Keratinocyte (primary cell): ENCODE results near the gene SMIM28. TPM values are rescaled to one million over a fixed set of nuclear protein-coding genes. Genes with fewer than 3 reads are reported as not detected.

Experiments
- DNase-seq: peaks from one replicate; pipeline ENCODE4 v3.0.0-alpha.2; 2011; ENCODE audit warnings: low read depth, missing footprints, low spot score
- FAIRE-seq: peaks from 2 replicates; lab custom pipeline; 2011; peaks lifted over from hg19 to GRCh38; lab: Jason Lieb, UNC
- H2AFZ ChIP-seq: 2 replicates; pipeline ENCODE4 v1.6.0; 2012; ENCODE audit warnings: low read length, control low read depth, inconsistent platforms; ENCODE audit not compliant: control insufficient read depth
- H3K27ac ChIP-seq: 2 replicates; pipeline ENCODE4 v1.5.1; 2011; ENCODE audit warnings: low read length; ENCODE audit not compliant: control insufficient read depth, insufficient read depth
- H3K27me3 ChIP-seq: 3 replicates; pipeline ENCODE4 v1.6.0; 2011; ENCODE audit warnings: low read length; ENCODE audit not compliant: control insufficient read depth, insufficient read depth; ENCODE audit errors: extremely low read depth
- H3K36me3 ChIP-seq, 2 experiments: 2 replicates in 1 of 2; 3 replicates in 1 of 2; pipeline ENCODE4 v1.5.1; 2011; ENCODE audit warnings: low read length in 2 of 2, mild to moderate bottlenecking in 1 of 2; ENCODE audit not compliant: control insufficient read depth in 2 of 2, insufficient read depth in 2 of 2; ENCODE audit errors: extremely low read depth in 1 of 2
- H3K4me1 ChIP-seq: 3 replicates; pipeline ENCODE4 v1.5.1; 2011; ENCODE audit warnings: low read length; ENCODE audit not compliant: control insufficient read depth, insufficient read depth; ENCODE audit errors: extremely low read depth
- H3K4me2 ChIP-seq: 3 replicates; pipeline ENCODE4 v1.6.0; 2011; ENCODE audit warnings: low read depth, low read length; ENCODE audit not compliant: control insufficient read depth, insufficient read depth; ENCODE audit errors: extremely low read depth
- H3K4me3 ChIP-seq, 3 experiments: fragments of 200-600 bp in 1 of 3; sonication (generic) in 1 of 3; 2 replicates in 2 of 3; 3 replicates in 1 of 3; pipeline ENCODE4 v1.5.1; 2011 to 2016; ENCODE audit warnings: low read length in 3 of 3, mild to moderate bottlenecking in 3 of 3, control low read depth in 2 of 3, inconsistent platforms in 1 of 3, low read depth in 1 of 3, mixed read lengths in 1 of 3, mixed run types in 1 of 3, moderate library complexity in 1 of 3; ENCODE audit not compliant: control insufficient read depth in 2 of 3, insufficient read depth in 2 of 3; ENCODE audit errors: extremely low read depth in 1 of 3
- H3K79me2 ChIP-seq: 2 replicates; pipeline ENCODE4 v1.6.0; 2012; ENCODE audit warnings: low read length; ENCODE audit not compliant: control insufficient read depth, insufficient read depth
- H3K9ac ChIP-seq: 3 replicates; pipeline ENCODE4 v1.6.0; 2011; ENCODE audit warnings: low read length; ENCODE audit not compliant: control insufficient read depth, insufficient read depth; ENCODE audit errors: extremely low read depth
- H3K9me1 ChIP-seq: 3 replicates; pipeline ENCODE4 v1.6.0; 2011; ENCODE audit warnings: low read length; ENCODE audit not compliant: control insufficient read depth, insufficient read depth; ENCODE audit errors: extremely low read depth
- H3K9me3 ChIP-seq: 2 replicates; pipeline ENCODE4 v1.5.1; 2012; ENCODE audit warnings: low read depth, low read length; ENCODE audit not compliant: control insufficient read depth
- H4K20me1 ChIP-seq: 3 replicates; pipeline ENCODE4 v1.6.0; 2011; ENCODE audit warnings: low read length; ENCODE audit not compliant: control insufficient read depth, insufficient read depth; ENCODE audit errors: extremely low read depth
- EZH2 ChIP-seq: IDR thresholded peaks from one replicate; pipeline ENCODE4 v1.6.1; 2012; ENCODE audit warnings: inconsistent platforms, mild to moderate bottlenecking, low read length, moderate library complexity
- dilution Hi-C: fragments of 300-500 bp; cut with MboI; formaldehyde crosslinking; loops from one replicate; pipeline ENCODE4 v1.7.0; 2020; ENCODE audit warnings: low sequenced_read_pairs; ENCODE audit not compliant: extremely low pct_ligation_motif_present
- polyA plus RNA-seq, 5 experiments: library from polyadenylated mRNA; depleted of rRNA in 3 of 5; stranded (reverse) in 3 of 5; stranded (forward) in 1 of 5; unstranded in 1 of 5; fragments of >200 nt; gene quantifications; 1 replicate in 1 of 5; 2 replicates in 3 of 5; 3 replicates in 1 of 5; pipeline versions ENCODE4 v1.2.1 to v1.2.3, GENCODE V29; 2011 to 2012; ENCODE audit warnings: missing spikeins in 2 of 5, low read depth in 1 of 5, low replicate concordance in 1 of 5
- TF ChIP-seq, protein P1 (sequence below), 3 experiments: IDR thresholded peaks in 1 of 3; conservative IDR thresholded peaks in 1 of 3; optimal IDR thresholded peaks in 1 of 3; 2 replicates in 2 of 3; 3 replicates in 1 of 3; pipeline versions ENCODE3 to v1.5.1; 2011; ENCODE audit warnings: low read length in 3 of 3, mild to moderate bottlenecking in 3 of 3, moderate library complexity in 2 of 3, control low read depth in 1 of 3, inconsistent platforms in 1 of 3; ENCODE audit not compliant: insufficient read depth in 2 of 3; ENCODE audit errors: extremely low read depth in 1 of 3

SMIM28 gene
- polyA plus RNA-seq, 1 donor (not counting 4 experiments of a cell fraction or from before 2014, with no cell fraction given) = not detected

DNA sequence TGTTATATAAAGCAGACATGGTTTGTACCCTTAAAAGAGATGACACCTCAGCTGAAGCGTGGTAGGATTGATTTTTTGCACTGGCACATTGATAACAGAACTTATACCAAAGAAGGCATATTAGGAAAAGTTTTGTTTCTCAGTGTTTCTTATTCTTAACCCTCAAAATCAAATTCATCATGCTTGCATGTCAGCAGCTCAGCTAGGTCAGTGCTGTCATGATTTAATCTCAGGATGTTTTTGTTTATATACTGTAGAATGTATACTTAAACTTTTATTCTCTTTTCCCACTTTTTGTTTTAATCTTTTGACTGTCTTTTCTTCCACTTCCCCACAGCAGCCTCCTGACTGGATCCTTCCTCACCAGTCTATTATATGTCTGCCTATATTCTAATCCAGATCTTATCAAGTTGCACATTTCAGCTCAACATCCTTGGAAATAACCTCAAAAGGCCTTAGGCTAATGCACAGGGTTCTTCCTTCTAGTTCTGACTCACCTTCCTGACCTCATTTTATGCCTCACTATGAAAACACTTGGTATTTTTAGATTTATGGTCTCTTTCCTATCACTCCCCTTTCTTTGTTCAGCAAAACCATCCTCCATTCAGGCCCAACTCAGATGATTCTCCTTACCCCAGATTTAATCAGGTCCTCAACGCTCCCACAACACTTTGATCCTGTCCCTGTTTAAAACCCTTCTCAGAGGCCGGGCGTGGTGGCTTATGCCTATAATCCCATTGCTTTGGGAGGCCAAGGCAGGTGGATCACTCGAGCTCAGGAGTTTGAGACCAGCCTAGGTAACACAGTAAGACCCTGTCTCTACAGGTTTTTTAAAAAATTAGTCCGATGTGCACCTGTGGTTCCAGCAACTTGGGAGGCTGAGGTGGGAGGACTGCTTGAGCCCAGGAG is 33.5 kb downstream of the SMIM28 start:
- H3K79me2 ChIP-seq = no peaks in the 10 kb centered on the region
- H3K9ac ChIP-seq = peak overlapping the region; percentile 36
- peak overlapping the region; percentile 47 for H3K4me2 ChIP-seq
- H4K20me1 ChIP-seq = no peaks in the 10 kb centered on the region
- H3K27me3 ChIP-seq = no peaks in the 10 kb centered on the region
- dilution Hi-C loops = no loop called here
- no peaks in the 10 kb centered on the region for H3K9me3 ChIP-seq
- peak overlapping the region; percentile 63 for H3K27ac ChIP-seq
- TF ChIP-seq, protein P1, sequence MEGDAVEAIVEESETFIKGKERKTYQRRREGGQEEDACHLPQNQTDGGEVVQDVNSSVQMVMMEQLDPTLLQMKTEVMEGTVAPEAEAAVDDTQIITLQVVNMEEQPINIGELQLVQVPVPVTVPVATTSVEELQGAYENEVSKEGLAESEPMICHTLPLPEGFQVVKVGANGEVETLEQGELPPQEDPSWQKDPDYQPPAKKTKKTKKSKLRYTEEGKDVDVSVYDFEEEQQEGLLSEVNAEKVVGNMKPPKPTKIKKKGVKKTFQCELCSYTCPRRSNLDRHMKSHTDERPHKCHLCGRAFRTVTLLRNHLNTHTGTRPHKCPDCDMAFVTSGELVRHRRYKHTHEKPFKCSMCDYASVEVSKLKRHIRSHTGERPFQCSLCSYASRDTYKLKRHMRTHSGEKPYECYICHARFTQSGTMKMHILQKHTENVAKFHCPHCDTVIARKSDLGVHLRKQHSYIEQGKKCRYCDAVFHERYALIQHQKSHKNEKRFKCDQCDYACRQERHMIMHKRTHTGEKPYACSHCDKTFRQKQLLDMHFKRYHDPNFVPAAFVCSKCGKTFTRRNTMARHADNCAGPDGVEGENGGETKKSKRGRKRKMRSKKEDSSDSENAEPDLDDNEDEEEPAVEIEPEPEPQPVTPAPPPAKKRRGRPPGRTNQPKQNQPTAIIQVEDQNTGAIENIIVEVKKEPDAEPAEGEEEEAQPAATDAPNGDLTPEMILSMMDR (optimal IDR thresholded peaks at IDR 0.05 in 1 of 3, IDR thresholded peaks at IDR 0.05 in 1 of 3, conservative IDR thresholded peaks at IDR 0.05 in 1 of 3; ENCODE audit: extremely low read depth in 1 of 3, insufficient read depth in 2 of 3, low read length in 3 of 3) = no peak
- TF ChIP-seq EZH2 = no peak
- DNase-seq (peak; percentile 61), FAIRE-seq (peak; percentile 85)
- H3K4me3 ChIP-seq = no peak overlapping the region
- no peak overlapping the region for H2AFZ ChIP-seq
- H3K9me1 ChIP-seq = no peaks in the 10 kb centered on the region
- peaks cover 29 to 40% of the 10 kb centered on the region in 2 experiments for H3K36me3 ChIP-seq
- H3K4me1 ChIP-seq = peaks cover 20% of the 10 kb centered on the region

DNA sequence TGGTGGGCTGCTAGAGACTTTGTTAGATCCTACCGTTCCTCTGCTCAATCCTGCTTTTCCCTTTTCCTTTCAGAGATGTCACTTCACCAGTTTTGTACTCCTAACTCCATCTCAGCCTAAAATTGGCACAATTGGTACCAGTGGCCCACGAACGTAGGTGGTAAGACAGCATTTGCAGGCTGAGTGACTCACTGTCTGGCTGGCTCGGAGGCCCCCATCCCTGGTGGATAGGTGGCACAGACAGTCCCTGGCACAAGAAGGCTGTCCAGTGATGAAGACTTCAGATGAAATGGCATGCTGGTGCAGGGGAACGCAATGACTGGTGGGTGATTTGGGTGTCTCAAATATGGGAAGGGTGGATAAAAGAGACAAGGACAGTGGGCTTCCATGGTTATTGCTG is 37.4 kb downstream of the SMIM28 start:
- peaks cover 16% of the 10 kb centered on the region for H3K4me1 ChIP-seq

More for the DNA sequence above, 37.4 kb downstream of the SMIM28 start:
- no peak overlapping the region for H3K4me3 ChIP-seq
- H3K4me2 ChIP-seq = no peak overlapping the region
- H3K27me3 ChIP-seq = no peaks in the 10 kb centered on the region
- H3K79me2 ChIP-seq = no peaks in the 10 kb centered on the region
- peaks cover 14 to 15% of the 10 kb centered on the region in 2 experiments for H3K36me3 ChIP-seq
- no peaks in the 10 kb centered on the region for H3K9me3 ChIP-seq
- H3K9ac ChIP-seq = no peak overlapping the region
- no peaks in the 10 kb centered on the region for H3K9me1 ChIP-seq
- H2AFZ ChIP-seq = no peak overlapping the region
- dilution Hi-C loops = no loop called here
- TF ChIP-seq, protein P1 (optimal IDR thresholded peaks at IDR 0.05 in 1 of 3, IDR thresholded peaks at IDR 0.05 in 1 of 3, conservative IDR thresholded peaks at IDR 0.05 in 1 of 3; ENCODE audit: extremely low read depth in 1 of 3, insufficient read depth in 2 of 3, low read length in 3 of 3) = no peak
- no peak for TF ChIP-seq EZH2
- no peaks in the 10 kb centered on the region for H4K20me1 ChIP-seq
- no peak overlapping the region for H3K27ac ChIP-seq
- DNase-seq = no peak
- FAIRE-seq = no peak
